ENCODE results near the gene NDUFAF5.
A peak's percentile ranks its signal among the peaks of the same experiment; 100 is the strongest.
"Not testable (repeated sequence)": the region's sequence is repeated elsewhere in the genome, so short reads cannot be mapped to it uniquely, and the experiment has no call there.

The NDUFAF5 gene

GRCh38 chr20:13784893-13785715 lies at the start of gene NDUFAF5, which contains the start of gene ESF1:
NDUFAF5 (plus strand) TSS chr20:13785028; CDS start chr20:13785069, 41 bp downstream.
ESF1 (minus strand) TSS chr20:13784919; CDS start chr20:13783140, 1,779 bp downstream.
- DNase-seq (ENCODE audit: low spot score), result peak; percentile 96

GRCh38 chr20:13735826-13736225 lies 49.0 kb upstream of the NDUFAF5 start:
- no peak for DNase-seq (ENCODE audit: low spot score)

- no peak for DNase-seq (ENCODE audit: low spot score)
Measured at GRCh38 chr20:13736436-13737191, 48.2 kb upstream of the NDUFAF5 start.

- DNase-seq (ENCODE audit: low spot score), result not testable (repeated sequence)
Measured at GRCh38 chr20:13738187-13738586, 46.6 kb upstream of the NDUFAF5 start.

GRCh38 chr20:13739731-13740649 lies 44.8 kb upstream of the NDUFAF5 start:
- no peak for DNase-seq (ENCODE audit: low spot score)

GRCh38 chr20:13741879-13742278 lies 42.9 kb upstream of the NDUFAF5 start:
- DNase-seq (ENCODE audit: low spot score), result no peak

- no peak for DNase-seq (ENCODE audit: low spot score)
Measured at GRCh38 chr20:13744352-13744751, 40.5 kb upstream of the NDUFAF5 start.

GRCh38 chr20:13745784-13746183 lies 39.0 kb upstream of the NDUFAF5 start:
- DNase-seq (ENCODE audit: low spot score), result no peak

GRCh38 chr20:13749811-13750210 lies 35.0 kb upstream of the NDUFAF5 start:
- DNase-seq (ENCODE audit: low spot score), result no peak

- no peak for DNase-seq (ENCODE audit: low spot score)
Measured at GRCh38 chr20:13753436-13754036, 31.3 kb upstream of the NDUFAF5 start.

GRCh38 chr20:13755809-13756208 lies 29.0 kb upstream of the NDUFAF5 start:
- DNase-seq (ENCODE audit: low spot score), result no peak

GRCh38 chr20:13756551-13756950 lies 28.3 kb upstream of the NDUFAF5 start:
- DNase-seq (ENCODE audit: low spot score), result no peak

GRCh38 chr20:13758884-13759283 lies 25.9 kb upstream of the NDUFAF5 start:
- DNase-seq (ENCODE audit: low spot score), result no peak

- DNase-seq (ENCODE audit: low spot score), result not testable (repeated sequence)
Measured at GRCh38 chr20:13760451-13760946, 24.3 kb upstream of the NDUFAF5 start.

GRCh38 chr20:13765299-13765698 lies 19.5 kb upstream of the NDUFAF5 start:
- DNase-seq (ENCODE audit: low spot score), result no peak

GRCh38 chr20:13765868-13766416 lies 18.9 kb upstream of the NDUFAF5 start:
- DNase-seq (ENCODE audit: low spot score), result no peak

- DNase-seq (ENCODE audit: low spot score), result no peak
Measured at GRCh38 chr20:13770141-13770540, 14.7 kb upstream of the NDUFAF5 start.

- no peak for DNase-seq (ENCODE audit: low spot score)
Measured at GRCh38 chr20:13771853-13772453, 12.9 kb upstream of the NDUFAF5 start.

- no peak for DNase-seq (ENCODE audit: low spot score)
Measured at GRCh38 chr20:13772529-13772928, 12.3 kb upstream of the NDUFAF5 start.

- DNase-seq (ENCODE audit: low spot score), result no peak
Measured at GRCh38 chr20:13775867-13776266, 9.0 kb upstream of the NDUFAF5 start.

GRCh38 chr20:13777171-13777601 lies 7.6 kb upstream of the NDUFAF5 start:
- no peak for DNase-seq (ENCODE audit: low spot score)

Measured in ecto neural progenitor cell (in vitro differentiated cells).